ENCODE results near the gene NUCB2.
"Not testable (repeated sequence)": the region's sequence is repeated elsewhere in the genome, so short reads cannot be mapped to it uniquely, and the experiment has no call there.

Gene NUCB2

DNA sequence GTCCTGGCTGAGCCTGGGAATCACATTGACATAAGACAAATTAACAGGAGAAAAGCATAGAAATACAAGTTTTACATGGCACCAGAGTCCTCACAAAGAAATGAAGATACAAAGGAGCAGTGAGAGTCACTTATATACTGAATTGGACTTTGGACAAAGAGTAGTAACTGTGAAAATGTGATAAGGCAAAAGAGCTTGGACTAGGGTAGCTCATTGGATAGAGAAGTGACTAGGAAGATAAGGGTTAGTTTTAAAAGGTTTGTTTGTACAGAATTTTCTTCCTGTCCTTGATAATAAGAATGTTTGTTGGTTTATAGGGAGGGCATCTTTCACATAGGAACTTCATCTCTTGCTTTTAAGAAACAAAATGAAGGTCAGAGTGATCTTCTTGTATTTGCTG lies 17.9 kb upstream of the NUCB2 start:
- TF ChIP-seq, protein P1, sequence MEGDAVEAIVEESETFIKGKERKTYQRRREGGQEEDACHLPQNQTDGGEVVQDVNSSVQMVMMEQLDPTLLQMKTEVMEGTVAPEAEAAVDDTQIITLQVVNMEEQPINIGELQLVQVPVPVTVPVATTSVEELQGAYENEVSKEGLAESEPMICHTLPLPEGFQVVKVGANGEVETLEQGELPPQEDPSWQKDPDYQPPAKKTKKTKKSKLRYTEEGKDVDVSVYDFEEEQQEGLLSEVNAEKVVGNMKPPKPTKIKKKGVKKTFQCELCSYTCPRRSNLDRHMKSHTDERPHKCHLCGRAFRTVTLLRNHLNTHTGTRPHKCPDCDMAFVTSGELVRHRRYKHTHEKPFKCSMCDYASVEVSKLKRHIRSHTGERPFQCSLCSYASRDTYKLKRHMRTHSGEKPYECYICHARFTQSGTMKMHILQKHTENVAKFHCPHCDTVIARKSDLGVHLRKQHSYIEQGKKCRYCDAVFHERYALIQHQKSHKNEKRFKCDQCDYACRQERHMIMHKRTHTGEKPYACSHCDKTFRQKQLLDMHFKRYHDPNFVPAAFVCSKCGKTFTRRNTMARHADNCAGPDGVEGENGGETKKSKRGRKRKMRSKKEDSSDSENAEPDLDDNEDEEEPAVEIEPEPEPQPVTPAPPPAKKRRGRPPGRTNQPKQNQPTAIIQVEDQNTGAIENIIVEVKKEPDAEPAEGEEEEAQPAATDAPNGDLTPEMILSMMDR (IDR thresholded peaks at IDR 0.05; ENCODE audit: borderline replicate concordance, control extremely low read depth, extremely low read depth, insufficient read depth, missing control alignments) = no peak
- in situ Hi-C loops (cut with MboI; ENCODE audit: low sequenced_read_pairs, unreplicated experiment) = no loop called here
- no peak for DNase-seq (ENCODE audit: low spot score)

DNA sequence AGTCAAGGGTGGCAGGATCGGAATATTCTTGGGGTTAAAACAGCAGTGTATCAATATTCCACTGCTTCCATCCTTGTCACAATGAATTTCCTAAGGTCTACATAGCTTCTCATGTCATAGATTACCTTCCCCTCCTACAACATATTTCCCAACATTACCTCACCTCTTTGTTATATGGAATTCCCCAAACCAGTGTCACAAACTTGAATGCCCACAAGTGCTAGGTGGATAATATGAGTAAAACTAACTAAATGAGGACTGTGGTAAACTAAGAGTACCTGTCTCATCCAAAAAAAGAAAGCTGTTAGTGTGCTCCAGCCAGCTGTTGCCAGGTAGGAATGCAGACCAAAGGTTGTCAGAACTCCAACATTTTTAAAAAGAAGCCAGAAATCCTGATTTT lies 17.0 kb upstream of the NUCB2 start:
- TF ChIP-seq, protein P1 (IDR thresholded peaks at IDR 0.05; ENCODE audit: borderline replicate concordance, control extremely low read depth, extremely low read depth, insufficient read depth, missing control alignments) = no peak
- DNase-seq (ENCODE audit: low spot score) = no peak
- in situ Hi-C loops (cut with MboI; ENCODE audit: low sequenced_read_pairs, unreplicated experiment) = no loop called here

DNA sequence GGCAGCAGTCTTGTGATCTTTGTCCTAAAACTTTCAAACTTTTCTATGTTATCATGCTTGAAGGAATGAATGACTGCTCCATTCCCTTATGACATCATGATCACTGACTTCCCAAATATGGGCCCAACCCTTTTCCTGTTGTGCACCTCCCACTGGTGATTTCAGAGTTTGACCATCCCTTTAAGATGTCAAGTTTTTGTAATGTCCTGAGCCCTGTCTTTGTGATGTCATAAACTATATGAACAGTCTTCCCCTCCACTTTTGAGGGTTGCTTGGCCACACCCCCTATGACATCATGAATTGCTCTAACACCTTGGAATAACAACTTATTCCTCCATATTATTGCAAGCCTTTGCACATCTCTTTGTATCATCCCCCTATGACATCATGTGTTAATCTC lies 16.5 kb upstream of the NUCB2 start:
- in situ Hi-C loops (cut with MboI; ENCODE audit: low sequenced_read_pairs, unreplicated experiment) = no loop called here

DNA sequence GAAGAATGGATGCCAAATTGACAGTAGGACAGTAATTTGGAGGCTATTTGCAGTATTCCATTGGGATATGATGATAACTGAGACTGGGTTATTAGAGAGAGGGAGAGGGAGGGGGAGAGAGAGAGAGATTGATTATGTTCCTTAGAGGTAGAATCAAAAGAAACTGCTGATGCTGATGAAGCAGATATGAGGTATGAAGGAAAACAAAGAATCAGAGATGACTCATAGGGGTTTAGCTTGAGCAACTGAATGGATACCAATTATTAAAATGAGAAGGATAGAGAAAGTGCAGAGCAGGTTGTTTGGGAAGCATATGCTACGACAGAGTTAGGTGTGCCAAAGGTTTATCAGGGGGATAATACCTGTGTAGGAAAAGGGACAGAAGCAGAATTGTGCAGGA lies 12.8 kb upstream of the NUCB2 start:
- no peak for DNase-seq (ENCODE audit: low spot score)
- TF ChIP-seq, protein P1 (IDR thresholded peaks at IDR 0.05; ENCODE audit: borderline replicate concordance, control extremely low read depth, extremely low read depth, insufficient read depth, missing control alignments) = no peak
- in situ Hi-C loops (cut with MboI; ENCODE audit: low sequenced_read_pairs, unreplicated experiment) = no loop called here

More for the DNA sequence above, 16.5 kb upstream of the NUCB2 start:
- DNase-seq (ENCODE audit: low spot score) = no peak
- TF ChIP-seq, protein P1 (IDR thresholded peaks at IDR 0.05; ENCODE audit: borderline replicate concordance, control extremely low read depth, extremely low read depth, insufficient read depth, missing control alignments) = no peak

DNA sequence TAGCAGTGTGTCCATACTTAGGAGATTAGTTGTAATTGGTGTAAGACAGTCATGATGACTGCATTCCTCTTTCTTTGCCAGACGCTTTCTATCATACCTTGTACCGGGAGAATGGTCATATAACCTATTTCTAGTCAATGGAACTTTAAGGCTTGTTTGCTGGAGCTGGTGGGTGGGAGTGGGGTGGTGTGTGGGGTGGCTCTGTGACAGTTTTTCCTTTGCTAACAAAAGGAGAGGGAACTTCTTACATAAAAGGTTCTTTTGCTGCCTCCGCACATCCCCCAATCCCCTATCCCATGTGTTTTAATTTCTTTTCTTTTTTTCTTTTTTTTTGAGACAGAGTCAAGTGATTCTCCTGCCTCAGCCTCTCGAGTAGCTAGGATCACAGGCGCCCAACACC lies 9.8 kb upstream of the NUCB2 start:
- in situ Hi-C loops (cut with MboI; ENCODE audit: low sequenced_read_pairs, unreplicated experiment) = no loop called here
- TF ChIP-seq, protein P1 (IDR thresholded peaks at IDR 0.05; ENCODE audit: borderline replicate concordance, control extremely low read depth, extremely low read depth, insufficient read depth, missing control alignments) = no peak
- DNase-seq (ENCODE audit: low spot score) = no peak

DNA sequence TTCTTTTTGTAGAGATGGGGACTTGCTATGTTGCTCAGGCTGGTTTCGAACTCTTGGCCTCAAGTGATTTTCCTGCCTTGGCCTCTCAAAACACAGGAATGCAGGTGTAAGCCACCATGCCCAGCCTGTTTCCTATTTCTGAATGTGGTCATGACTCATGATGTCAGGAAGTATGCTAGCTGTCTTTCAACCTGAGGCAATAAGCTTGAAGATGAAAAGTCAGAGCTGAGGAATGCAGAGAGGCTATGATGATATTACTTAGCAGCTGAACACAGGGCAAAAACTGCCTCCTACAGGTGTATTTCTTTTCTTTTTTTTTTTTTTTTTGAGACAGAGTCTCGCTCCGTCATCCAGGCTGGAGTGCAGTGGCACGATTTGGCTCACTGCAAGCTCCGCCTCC lies 9.0 kb upstream of the NUCB2 start:
- DNase-seq (ENCODE audit: low spot score) = no peak
- in situ Hi-C loops (cut with MboI; ENCODE audit: low sequenced_read_pairs, unreplicated experiment) = no loop called here
- TF ChIP-seq, protein P1 (IDR thresholded peaks at IDR 0.05; ENCODE audit: borderline replicate concordance, control extremely low read depth, extremely low read depth, insufficient read depth, missing control alignments) = no peak

DNA sequence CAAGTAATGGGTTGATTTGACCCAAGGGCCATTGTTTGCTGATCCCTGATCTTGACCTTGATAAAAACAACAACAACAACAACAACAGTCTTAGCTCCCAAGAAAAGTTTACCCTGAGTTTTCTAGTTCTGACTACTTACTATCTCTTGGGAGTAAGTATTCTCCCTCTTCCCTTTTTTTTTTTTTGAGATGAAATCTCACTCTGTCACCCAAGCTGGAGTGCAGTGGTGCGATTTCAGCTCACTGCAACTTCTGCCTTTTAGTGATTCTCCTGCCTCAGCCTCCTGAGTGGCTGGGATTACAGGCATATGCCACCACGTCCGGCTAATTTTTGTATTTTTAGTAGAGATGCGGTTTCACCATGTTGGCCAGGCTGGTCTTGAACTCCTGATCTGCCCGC lies 8.0 kb upstream of the NUCB2 start:
- DNase-seq (ENCODE audit: low spot score); in situ Hi-C loops (cut with MboI; ENCODE audit: low sequenced_read_pairs, unreplicated experiment): not testable (repeated sequence)

Data from GM13976 (cell line).